GM19455 (cell line): ENCODE data around the gene BMP2K.
"Not testable (repeated sequence)": the region's sequence is repeated elsewhere in the genome, so short reads cannot be mapped to it uniquely, and the experiment has no call there.

Experiments
- ATAC-seq: cut with Tn5 transposase; IDR thresholded peaks from one replicate; pipeline ENCODE4 v1.9.1; 2021; ENCODE audit not compliant: unreplicated experiment

Gene BMP2K

DNA sequence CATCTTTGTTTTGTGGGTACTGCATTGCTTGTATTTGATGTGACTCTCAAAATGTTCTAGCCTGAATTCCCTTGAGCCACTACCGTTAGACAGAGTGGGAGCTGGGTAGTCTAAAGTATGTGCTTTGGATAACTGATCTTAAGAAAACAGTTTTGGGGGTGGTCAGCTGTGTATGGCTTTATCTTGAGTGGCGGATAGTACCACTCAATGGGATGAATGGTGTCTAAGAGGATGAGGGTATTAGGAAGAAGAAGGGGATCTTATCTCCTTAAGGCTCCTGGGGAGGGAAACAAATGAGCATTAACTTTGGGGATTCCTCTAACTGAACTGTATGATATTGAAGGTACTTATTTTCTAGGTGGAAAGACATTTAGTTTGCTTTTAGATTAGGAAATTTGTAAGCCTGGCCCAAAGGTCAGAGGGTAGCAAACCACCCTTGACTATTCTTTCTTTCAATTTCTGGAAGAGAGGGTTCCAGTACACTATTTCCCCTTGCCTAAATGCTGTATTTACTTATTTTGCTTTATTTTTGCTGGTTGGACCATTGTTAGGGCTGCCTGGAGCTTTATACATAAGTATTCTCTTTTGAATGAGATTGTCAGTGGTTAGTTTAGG lies 11.3 kb downstream of the BMP2K start:
- ATAC-seq, result no peak

DNA sequence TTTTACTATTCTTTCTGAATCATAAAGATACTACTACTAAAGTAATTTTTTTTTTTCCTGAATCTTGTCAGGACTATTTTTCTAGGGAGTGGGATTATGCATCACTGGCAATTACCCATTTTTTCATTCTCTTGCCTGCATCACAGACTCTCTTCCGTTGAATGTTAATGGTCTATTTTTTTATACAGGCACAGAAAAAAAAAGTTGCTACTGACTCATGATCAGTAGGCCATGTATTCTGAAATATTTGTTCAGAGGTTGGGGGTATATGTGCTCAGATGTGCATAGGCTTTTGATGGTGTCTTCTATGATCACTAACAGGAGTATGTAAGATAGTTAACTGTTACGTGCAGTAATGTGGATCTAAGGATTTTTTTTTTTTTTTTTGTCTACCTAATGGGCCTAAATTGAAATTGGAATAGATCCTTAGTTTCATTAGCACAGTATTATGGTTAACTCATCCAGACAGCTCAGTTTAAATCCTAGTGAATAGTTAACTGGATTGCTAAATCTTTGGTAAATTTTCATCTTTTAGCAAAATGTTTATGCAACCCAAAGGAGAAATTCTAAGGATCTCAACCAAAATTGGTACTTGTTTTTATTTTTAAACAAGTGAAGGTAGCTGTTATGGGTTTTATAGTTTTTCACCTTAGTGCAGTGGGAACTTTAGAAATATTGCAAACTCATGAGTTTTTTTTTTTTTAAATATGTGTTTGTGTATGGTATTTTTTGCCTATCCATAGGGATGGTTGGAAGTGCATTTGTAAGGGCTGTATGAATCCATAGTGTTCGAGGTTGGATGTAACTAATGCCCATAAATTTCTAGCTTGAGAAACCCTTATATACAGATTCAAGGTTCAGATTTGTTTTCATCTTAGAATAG lies 12.1 kb downstream of the BMP2K start:
- ATAC-seq, result no peak

DNA sequence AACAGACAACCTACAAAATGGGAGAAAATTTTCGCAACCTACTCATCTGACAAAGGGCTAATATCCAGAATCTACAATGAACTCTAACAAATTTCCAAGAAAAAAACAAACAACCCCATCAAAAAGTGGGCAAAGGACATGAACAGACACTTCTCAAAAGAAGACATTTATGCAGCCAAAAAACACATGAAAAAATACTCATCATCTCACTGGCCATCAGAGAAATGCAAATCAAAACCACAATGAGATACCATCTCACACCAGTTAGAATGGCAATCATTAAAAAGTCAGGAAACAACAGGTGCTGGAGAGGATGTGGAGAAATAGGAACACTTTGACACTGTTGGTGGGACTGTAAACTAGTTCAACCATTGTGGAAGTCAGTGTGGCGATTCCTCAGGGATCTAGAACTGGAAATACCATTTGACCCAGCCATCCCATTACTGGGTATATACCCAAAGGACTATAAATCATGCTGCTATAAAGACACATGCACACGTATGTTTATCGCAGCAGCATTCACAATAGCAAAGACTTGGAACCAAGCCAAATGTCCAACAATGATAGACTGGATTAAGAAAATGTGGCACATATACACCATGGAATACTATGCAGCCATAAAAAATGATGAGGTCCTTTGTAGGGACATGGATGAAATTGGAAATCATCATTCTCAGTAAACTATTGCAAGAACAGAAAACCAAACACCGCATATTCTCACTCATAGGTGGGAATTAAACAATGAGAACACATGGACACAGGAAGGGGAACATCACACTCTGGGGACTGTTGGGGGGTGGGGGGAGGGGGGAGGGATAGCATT lies 19.7 kb downstream of the BMP2K start:
- not testable (repeated sequence) for ATAC-seq

DNA sequence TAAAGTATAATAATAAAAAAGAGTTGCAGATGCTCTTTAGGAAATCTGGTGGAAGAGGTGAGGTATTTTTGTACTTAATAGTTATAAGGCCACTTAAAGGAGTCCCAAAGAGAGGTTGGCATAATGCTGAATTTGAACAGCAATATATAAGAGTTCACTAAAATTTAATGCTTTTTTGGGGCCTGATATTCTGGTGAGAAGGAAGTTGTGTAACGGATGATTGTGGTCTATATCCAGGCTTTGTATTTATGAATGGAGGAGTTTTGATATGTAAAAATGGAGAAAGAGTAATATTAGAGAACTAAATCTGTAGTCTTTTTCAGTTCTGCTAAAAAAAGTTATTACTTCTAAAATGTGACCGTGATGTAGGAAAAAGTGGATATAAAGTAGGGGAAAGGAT lies 20.4 kb downstream of the BMP2K start:
- ATAC-seq, result no peak

DNA sequence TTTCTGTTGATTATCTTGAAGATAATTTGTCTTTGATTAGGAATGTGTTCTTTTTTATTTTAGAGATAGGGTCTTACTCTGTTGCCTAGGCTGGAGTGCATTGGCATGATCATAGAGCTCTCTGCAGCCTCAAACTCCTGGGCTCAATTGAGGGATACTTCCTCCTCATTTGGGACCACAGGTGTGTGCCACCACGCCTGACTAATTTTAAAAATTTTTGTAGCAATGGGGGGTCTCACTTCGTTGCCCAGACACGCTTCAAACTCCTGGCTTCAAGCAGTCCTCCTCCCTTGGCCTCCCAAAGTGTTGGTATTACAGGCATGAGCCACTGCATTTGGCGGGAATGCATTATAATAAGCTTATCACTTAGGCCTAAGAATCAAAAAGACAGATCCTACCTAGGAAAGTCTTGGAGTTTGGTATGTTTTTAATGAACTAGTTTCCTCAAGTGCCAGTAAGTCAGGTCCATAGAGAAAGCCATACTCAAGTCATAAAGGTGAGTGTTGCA lies 21.7 kb downstream of the BMP2K start:
- no peak for ATAC-seq

DNA sequence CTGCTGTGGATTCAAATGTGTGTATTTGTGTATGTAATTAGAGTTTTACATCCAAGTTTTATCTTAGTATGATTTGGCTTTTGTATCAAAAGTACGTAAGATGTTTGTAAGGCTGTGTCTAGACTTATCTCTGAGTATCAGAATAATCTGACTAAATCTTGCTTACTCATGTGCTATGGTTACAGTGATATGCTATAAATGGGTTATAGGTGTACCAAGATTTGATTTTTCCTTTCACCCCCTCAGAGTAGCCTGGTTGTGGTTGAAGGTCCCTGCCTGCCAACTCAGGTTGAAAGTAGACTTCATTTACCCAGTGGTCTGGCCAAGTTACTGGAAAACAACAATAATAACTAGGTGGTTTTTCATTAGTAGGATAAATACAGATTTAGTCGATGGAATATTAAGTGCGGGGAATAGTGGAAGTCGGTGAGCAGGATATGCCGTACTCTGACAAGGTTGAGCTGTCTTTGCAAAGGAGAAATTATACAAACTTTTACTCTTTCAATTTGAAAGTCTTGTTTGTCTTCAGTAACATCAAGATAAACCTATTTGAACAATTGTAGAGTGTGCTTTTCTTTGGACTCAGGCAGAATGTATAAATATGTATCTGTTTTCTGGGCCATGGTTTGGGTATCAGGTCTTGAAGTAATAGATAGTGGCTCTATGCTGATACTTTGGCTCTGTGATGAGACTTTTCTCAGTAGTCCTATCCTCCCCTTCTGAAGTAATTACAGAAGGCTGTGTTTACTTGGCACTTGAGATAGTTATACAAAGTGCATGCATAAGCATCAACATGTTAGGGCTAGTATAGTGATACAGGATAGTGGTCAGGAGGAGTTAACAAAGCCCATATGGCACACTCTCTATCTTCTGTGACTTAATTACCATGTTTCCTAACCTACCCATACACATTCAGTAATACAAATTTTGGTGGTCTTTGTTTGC lies 23.7 kb downstream of the BMP2K start:
- no peak for ATAC-seq

DNA sequence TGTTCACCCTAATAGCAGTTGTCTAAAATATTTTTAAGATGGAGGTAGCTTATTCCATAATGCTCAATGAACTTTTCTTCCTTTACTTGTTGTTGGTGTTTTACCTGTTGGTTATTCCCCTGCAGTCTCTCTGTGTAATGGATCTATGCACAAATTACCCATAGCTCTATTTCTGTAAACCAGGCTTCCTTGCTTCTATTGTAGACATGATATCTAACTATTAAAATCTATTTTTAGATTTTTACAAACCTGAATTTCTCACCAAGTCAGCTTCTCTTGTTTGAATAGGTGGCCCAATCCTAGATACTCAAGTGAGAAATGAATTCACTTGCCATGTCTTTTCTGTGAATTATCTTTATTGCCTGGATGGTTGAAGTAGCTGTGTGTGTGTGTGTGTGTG lies 24.8 kb downstream of the BMP2K start:
- ATAC-seq, result no peak

DNA sequence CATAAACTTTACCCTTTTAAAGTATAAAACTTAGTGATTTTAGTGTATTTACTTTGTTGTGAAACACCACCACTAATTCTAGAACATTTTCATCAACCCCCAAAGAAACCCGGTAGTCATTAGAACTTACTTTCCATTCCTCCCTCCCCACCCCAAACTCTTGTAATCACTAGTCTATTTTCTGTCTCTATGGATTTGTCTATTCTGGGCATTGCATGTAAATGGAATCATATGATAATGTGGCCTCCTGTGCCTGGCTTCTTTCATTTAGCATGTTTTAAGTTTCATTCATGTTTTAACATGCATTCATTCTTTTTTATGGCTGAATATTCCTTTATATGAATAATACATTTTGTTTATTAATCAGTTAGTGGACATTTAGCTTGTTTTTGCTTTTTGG lies 27.8 kb downstream of the BMP2K start:
- no peak for ATAC-seq

DNA sequence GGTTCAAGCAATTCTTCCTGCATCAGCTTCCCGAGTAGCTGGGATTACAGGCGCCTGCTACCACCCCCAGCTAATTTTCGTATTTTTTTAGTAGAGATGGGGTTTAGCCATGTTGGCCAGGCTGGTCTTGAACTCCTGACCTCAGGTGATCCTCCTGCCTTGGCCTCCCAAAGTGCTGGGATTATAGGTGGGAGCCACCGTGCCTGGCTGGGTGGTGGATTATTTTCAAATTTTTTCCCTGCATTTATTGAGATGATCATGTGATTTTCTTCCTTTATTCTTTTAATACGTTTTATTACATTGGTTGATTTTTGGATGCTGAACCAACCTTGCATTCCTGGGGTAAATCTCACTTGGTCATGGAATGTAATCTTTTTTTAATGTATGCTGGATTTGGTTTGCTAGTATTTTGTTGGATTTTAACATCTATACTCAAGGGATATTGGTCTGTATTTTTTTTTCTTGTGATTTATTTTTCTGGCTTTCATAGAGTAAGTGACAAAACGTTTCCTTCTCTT lies 30.9 kb downstream of the BMP2K start:
- ATAC-seq, result no peak

DNA sequence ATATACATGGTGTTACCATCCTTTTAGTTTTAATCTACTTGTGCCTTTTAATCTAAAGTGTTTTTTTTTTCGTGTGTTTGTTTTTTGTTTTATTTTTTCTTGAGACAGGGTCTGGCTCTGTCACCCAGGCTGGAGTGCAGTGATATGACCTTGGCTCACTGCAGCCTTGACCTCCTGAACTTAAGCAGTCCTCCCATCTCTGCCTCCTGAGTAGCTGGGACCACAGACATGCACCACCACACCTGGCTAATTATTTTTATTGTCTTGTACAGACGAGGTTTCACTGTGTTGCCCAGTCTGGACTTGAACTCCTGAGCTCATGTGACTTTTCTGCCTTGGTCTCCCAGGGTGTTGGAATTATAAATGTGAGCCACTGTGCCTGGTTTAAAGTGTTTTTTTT lies 33.1 kb downstream of the BMP2K start:
- ATAC-seq, result no peak

DNA sequence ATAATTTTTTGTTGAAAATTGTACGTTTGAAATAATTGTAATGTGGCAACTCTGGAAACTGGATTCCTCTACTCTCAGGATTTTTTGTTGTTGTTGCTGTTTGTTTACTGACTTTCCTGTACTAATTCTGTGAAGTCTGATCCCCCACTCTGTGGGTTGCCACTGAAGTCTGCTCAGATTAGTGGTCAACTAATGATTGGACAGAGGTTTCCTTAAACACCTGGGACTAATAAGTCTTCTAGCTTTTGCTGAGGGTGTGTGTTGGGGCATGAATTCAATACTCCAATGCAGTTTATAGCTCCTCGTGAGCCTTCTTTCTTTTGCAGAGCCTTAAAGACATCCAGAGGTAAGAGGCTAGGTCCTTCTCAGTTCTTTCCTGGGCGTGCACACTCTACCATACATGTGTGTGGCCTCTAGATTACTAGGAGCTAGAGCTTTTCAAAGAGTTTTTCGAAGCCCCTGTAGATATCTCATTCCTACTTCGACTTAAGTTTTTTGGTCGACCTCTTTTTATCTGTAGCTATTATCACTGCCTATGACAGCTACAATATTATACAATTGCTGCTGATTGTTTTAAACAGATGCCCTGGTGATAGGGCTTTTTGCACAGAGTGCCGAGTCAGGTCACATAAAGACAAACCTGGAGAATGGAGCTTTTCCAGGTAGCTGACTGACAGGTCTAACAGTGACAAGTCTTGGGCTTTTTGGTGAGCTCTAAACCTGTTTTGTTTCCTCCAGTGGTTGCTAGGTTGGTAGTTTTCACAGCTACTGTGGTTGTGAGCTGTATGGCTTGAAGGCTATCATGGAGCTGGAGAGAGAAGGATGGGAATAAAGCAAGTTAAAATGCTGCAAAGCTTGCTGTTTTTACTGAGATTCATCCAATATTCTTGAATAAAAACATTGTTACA lies 34.0 kb downstream of the BMP2K start:
- ATAC-seq, result no peak

DNA sequence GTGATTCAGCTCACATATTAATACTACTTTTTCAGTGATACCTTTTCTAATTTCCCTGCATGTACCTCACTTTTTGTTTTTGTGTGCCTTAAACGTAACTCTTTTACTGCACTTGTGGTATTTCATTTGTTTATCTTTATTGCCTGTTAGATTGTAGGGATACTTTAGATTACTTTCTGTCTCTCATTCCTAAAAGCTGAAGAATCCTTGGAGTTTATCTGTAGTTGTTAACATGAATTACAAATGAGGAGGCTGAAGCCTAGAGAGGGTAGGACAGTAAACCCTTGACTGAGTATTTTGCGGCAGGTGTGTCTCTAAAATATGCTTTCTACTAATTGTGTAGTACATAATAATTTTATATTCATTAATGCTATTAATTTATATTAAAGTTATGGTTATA lies 34.9 kb downstream of the BMP2K start:
- no peak for ATAC-seq

DNA sequence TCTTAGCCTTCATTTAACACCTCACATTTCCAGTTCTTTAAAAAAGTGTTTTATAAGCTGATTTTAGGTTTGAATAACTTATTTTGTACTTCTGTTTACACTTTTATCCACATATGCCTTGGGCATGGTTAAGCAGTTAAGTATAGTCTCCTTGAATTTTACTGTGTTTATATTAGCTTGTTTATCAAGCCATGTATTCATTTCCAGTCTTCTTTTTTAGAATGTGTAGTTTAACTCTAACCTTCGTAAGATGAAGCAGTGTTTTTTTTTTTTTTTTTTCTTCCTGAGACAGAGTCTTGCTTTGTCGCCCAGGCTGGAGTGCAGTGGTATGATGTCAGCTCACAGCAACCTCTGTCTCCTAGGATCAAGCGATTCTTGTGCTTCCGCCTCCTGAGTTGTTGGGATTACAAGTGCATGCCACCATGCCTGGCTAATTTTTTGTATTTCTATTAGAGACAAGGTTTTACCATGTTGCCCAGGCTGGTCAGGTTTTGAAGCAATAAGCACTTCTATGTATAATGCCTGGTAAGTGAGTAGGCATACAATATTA lies 42.5 kb downstream of the BMP2K start:
- ATAC-seq, result no peak

DNA sequence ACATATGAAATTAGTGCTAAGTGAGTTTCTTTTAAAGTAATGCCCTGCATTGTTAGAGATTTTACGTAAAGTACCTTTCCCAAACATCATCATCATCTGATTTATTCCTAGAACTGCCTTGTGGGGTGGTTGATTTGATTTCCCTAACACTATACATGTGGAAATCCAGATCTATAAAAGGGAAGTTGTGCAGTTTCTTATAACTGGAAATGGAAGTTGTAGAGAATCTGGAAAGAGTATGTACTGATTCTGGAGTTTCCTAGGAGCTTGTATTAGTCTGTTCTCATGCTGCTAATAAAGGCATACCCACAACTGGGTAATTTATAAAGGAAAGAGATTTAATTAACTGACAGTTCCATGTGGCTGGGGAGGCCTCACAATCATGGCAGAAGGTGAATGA lies 47.9 kb downstream of the BMP2K start:
- no peak for ATAC-seq

DNA sequence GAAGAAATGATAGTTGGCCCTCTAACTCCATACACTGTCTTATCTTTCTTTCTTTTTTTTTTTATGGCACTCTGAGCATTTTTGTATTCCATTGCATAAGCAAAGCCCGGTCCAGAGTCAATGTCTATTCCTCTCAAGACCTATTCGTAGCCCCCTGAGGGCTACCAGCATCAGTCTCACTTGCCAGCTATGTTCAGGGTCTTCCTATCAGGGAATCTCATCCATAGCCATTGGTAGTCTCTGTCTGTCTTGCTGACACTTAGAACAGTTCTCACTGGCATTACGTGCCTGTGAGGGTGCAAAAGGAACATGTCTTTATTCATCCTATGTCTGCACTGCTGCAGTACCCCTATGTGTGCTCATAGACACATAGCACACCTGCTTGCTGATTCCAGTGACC lies 51.0 kb downstream of the BMP2K start:
- ATAC-seq, result no peak

DNA sequence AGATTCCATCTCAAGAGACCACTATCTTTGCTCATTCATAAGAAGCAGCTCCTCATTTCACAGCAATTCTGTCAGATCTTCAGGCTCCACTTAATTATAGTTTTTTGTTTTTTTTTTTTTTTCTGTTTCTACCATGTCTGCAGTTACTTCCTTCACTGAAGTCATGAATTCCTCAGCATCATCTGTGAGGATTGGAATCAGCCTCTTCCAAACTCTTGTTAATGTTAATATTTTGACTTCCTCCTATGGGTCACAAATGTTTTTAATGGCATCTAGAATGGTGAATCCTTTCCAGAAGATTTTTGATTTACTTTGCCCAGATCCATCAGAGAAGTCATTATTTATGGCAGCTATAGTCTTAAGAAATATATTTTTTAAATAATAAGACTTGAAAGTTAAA lies 53.1 kb downstream of the BMP2K start:
- ATAC-seq, result no peak

DNA sequence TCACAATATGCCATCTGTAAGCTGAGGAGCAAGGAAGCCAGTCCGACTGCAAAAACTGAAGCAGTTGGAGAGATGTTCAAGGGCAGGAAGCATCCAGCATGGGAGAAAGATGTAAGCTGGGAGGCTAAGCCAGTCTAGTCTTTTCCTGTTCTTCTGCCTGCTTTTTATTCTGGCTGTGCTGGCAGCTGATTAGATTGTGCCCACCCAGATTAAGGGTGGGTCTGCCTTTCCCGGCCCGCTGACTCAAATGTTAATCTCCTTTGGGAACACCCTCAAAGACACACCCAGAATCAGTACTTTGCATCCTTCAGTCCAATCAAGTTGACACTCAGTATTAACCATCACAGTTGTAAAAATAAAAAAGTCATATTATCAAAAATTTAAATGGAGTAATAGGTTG lies 63.5 kb downstream of the BMP2K start:
- not testable (repeated sequence) for ATAC-seq

DNA sequence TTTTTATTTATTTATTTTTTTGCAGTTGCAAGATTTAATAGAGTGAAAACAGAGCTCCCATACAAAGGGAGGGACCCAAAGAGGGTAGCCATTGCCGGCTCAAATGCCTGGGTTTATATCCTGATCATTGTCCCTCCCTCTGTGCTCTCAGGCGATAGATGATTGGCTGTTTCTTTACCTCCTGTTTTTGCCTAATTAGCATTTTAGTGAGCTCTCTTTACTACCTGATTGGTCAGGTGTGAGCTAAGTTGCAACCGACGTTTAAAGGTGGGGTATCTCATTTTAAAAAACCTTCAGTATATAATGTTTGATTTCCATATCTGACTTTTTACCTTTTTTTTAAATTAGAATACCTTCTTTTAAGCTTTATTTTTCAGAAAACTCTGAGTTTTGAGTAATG lies 64.1 kb downstream of the BMP2K start:
- not testable (repeated sequence) for ATAC-seq

DNA sequence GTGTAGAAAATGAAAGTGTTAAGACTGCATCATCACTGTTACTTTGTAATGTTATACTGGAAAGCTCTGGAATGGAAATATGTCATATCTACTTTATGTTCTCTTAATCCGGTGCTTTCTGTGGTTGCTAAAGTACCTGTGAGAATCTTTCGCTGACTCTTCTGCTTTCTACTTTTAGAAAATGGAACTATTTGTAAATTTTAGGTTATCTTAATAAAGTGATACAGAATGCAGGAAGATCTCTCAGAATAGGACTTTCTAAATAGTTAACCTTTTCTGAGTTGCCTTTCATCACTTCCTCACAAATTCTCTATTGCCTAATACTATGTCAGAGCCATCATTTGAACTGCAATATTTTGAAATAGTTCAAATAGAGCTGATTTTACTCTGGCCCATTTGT lies 69.3 kb downstream of the BMP2K start:
- ATAC-seq, result no peak
